Mammary epithelial cell (primary cell): ENCODE data around the gene CST7.

ENCODE experiments used
- CTCF ChIP-seq, 2 donors: IDR thresholded peaks in 1 of 2; conservative IDR thresholded peaks in 1 of 2; 2 replicates each; pipeline ENCODE4 v1.5.1; 2011 to 2012; ENCODE audit warnings: inconsistent platforms in 2 of 2, low read length in 2 of 2, mild to moderate bottlenecking in 2 of 2, control low read depth in 1 of 2, low read depth in 1 of 2; ENCODE audit not compliant: insufficient read depth in 1 of 2; ENCODE audit errors: extremely low read depth in 1 of 2
- EZH2 ChIP-seq: IDR thresholded peaks from 2 replicates; pipeline ENCODE4 v1.6.1; 2012; ENCODE audit warnings: low read length, inconsistent platforms, borderline replicate concordance

DNA sequence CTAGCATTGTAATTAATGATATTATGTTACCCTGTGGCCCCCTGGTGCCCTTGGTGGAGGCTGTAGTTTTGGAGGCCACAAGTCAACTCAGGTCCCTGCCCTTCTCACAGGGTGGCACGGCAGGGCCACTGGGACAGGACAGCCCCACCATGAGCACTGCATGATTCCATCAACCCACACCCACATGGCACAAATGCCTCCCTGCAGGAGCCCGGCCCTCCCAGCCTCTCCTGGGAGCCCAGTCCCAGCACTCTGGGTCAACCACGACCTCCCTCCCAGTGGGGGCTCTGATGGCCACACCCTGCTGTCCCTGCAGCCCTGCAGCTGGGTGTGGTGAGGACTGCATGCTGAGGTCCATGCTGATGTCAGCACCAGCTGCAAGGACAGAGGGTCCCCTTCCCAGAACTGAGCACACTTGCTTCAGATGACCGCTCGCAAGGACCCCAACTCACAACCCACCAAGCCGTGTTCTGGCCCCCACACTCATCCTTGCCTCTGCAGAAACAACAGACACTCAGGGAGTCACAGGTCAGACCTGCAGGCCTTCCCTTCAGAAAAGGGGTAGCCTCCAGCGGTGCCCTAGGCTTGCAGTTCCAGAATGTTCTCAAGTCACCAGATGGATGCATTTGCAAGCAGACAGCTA is 15.7 kb upstream of the CST7 start:
- TF ChIP-seq CTCF (conservative IDR thresholded peaks at IDR 0.05 in 1 of 2, IDR thresholded peaks at IDR 0.05 in 1 of 2; ENCODE audit: extremely low read depth in 1 of 2, insufficient read depth in 1 of 2, low read depth in 1 of 2, low read length in 2 of 2) (no peak), EZH2 (no peak)
